CD14-positive monocyte (primary cell): ENCODE measurements around the gene CDC42BPB. TPM values are rescaled to one million over a fixed set of nuclear protein-coding genes. Genes with fewer than 3 reads are reported as not detected.

ENCODE experiments used
- DNase-seq, 3 donors: peaks; one replicate each; pipeline ENCODE4 v3.0.0-alpha.2; 2011 to 2022
- H2AFZ ChIP-seq: 2 replicates; pipeline ENCODE4 v1.6.0; 2012; ENCODE audit warnings: mild to moderate bottlenecking, low read depth, low read length, inconsistent platforms; ENCODE audit not compliant: insufficient read depth, poor library complexity, severe bottlenecking
- H3K27ac ChIP-seq, 2 donors: 1 replicate in 1 of 2; 2 replicates in 1 of 2; pipeline ENCODE4 v1.5.1; 2012 to 2013; ENCODE audit warnings: low read length in 2 of 2, control low read depth in 1 of 2, inconsistent platforms in 1 of 2, low read depth in 1 of 2, mild to moderate bottlenecking in 1 of 2
- H3K27me3 ChIP-seq, 2 donors: one replicate each; pipeline versions ENCODE4 v1.6.0 to v1.6.1; 2011 to 2013; ENCODE audit warnings: low read length in 2 of 2; ENCODE audit not compliant: control insufficient read depth in 2 of 2, insufficient read depth in 2 of 2
- H3K36me3 ChIP-seq, 2 donors: replicated peaks in 1 of 2; 1 replicate in 1 of 2; 2 replicates in 1 of 2; pipeline versions ENCODE4 v1.5.1 to v1.6.1; 2012 to 2013; ENCODE audit warnings: low read length in 2 of 2, control low read depth in 1 of 2, inconsistent platforms in 1 of 2, mild to moderate bottlenecking in 1 of 2; ENCODE audit not compliant: insufficient read depth in 2 of 2, control insufficient read depth in 1 of 2
- H3K4me1 ChIP-seq, 2 donors: 1 replicate in 1 of 2; 2 replicates in 1 of 2; pipeline versions ENCODE4 v1.5.1 to v1.6.1; 2012 to 2013; ENCODE audit warnings: low read length in 2 of 2, control low read depth in 1 of 2, inconsistent platforms in 1 of 2, mild to moderate bottlenecking in 1 of 2, moderate library complexity in 1 of 2; ENCODE audit not compliant: insufficient read depth in 2 of 2, control insufficient read depth in 1 of 2
- H3K4me2 ChIP-seq: replicated peaks from 2 replicates; pipeline ENCODE3; 2012; ENCODE audit warnings: low read length, moderate library complexity, mild to moderate bottlenecking; ENCODE audit not compliant: poor library complexity, severe bottlenecking; ENCODE audit errors: extremely low read depth
- H3K4me3 ChIP-seq, 3 experiments: fragments of 200-600 bp in 1 of 3; sonication (generic) in 1 of 3; replicated peaks in 1 of 3; 1 replicate in 2 of 3; 2 replicates in 1 of 3; pipeline ENCODE4 v1.5.1; 2011 to 2013; ENCODE audit warnings: low read length in 3 of 3, mild to moderate bottlenecking in 3 of 3, control low read depth in 2 of 3, low read depth in 2 of 3, inconsistent platforms in 1 of 3, moderate library complexity in 1 of 3
- H3K79me2 ChIP-seq: 2 replicates; pipeline ENCODE4 v1.6.0; 2012; ENCODE audit warnings: mild to moderate bottlenecking, control low read depth, inconsistent platforms, low read length, moderate library complexity; ENCODE audit not compliant: insufficient read depth
- H3K9ac ChIP-seq: 2 replicates; pipeline ENCODE4 v1.6.0; 2017; ENCODE audit warnings: low read length, mild to moderate bottlenecking; ENCODE audit not compliant: insufficient read depth, poor library complexity, severe bottlenecking
- H3K9me3 ChIP-seq, 2 donors: replicated peaks in 1 of 2; 1 replicate in 1 of 2; 2 replicates in 1 of 2; pipeline versions ENCODE4 v1.5.1 to v1.6.1; 2012 to 2013; ENCODE audit warnings: low read length in 2 of 2, control low read depth in 1 of 2; ENCODE audit not compliant: control insufficient read depth in 1 of 2, insufficient read depth in 1 of 2
- H4K20me1 ChIP-seq: 2 replicates; pipeline ENCODE4 v1.6.0; 2012; ENCODE audit warnings: mild to moderate bottlenecking, low read length, control low read depth, moderate library complexity; ENCODE audit not compliant: insufficient read depth
- H3K27ac Mint-ChIP-seq, 7 donors: one replicate each; pipeline ENCODE4 v1.8.0; 2020; ENCODE audit warnings: mild to moderate bottlenecking in 7 of 7, mixed read lengths in 7 of 7, moderate library complexity in 6 of 7, inconsistent platforms in 2 of 7
- H3K27me3 Mint-ChIP-seq, 3 donors: one replicate each; pipeline ENCODE4 v1.8.0; 2021 to 2022; ENCODE audit warnings: low read depth in 3 of 3, mild to moderate bottlenecking in 3 of 3, mixed read lengths in 3 of 3, moderate library complexity in 3 of 3, inconsistent platforms in 1 of 3
- H3K36me3 Mint-ChIP-seq, 2 donors: one replicate each; pipeline ENCODE4 v1.8.0; 2020; ENCODE audit warnings: mixed read lengths in 2 of 2, inconsistent platforms in 1 of 2, mild to moderate bottlenecking in 1 of 2
- H3K4me1 Mint-ChIP-seq: one replicate; pipeline ENCODE4 v1.8.0; 2020; ENCODE audit warnings: mild to moderate bottlenecking, mixed read lengths
- H3K4me3 Mint-ChIP-seq, 2 donors: one replicate each; pipeline ENCODE4 v1.8.0; 2020; ENCODE audit warnings: mild to moderate bottlenecking in 2 of 2, mixed read lengths in 2 of 2, moderate library complexity in 1 of 2
- H3K9me3 Mint-ChIP-seq, 7 donors: one replicate each; pipeline ENCODE4 v1.8.0; 2020 to 2022; ENCODE audit warnings: mixed read lengths in 7 of 7, mild to moderate bottlenecking in 6 of 7, moderate library complexity in 6 of 7, inconsistent platforms in 2 of 7
- WGBS: methylation state at CpG from one replicate; pipeline ENCODE4 v1.1.5; 2013; ENCODE audit warnings: missing lambda C conversion rate; ENCODE audit not compliant: insufficient coverage; 5-methylcytosine and 5-hydroxymethylcytosine counted together
- intact Hi-C, 2 donors: fragments of 100-400 bp; cut with micrococcal nuclease; formaldehyde crosslinking; loops; one replicate each; pipeline versions ENCODE4 v1.15.0 to v1.15.1; 2023
- polyA plus RNA-seq, 3 donors: library from polyadenylated mRNA; depleted of rRNA in 1 of 3; unstranded in 2 of 3; stranded (reverse) in 1 of 3; fragments of 300-500 nt in 2 of 3; fragments of >200 nt in 1 of 3; fragmentation: Illumina TruSeq in 2 of 3; gene quantifications; 1 replicate in 2 of 3; 2 replicates in 1 of 3; pipeline ENCODE4 v1.2.3, GENCODE V29; 2012 to 2021
- TF ChIP-seq, protein P1 (sequence below): fragments of 200-600 bp; IDR thresholded peaks from one replicate; pipeline ENCODE4 v1.8.0; 2022; ENCODE audit warnings: antibody characterized with exemption, mild to moderate bottlenecking

Gene CDC42BPB
- polyA plus RNA-seq, 3 donors, result 0.25 to 19.0 (median 0.60) TPM

DNA sequence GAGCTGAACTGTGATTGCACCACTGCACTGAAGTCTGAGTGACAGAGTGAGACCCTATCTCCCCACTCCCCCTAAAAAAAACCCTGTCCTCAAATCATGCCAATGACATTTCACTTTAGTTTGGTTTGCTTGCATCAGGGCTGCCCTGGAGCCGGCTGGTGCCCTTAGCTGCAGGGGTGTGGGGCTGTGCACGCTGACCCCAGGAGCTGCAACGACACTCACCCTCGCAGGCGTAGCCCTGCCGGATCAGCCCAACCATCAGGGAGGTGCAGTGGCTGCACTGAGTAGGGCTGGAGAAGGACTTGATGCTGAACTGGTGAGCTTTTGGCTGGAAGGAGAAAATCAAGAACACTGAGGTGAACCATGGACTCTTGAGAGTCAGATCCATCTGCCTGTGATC is 105.1 kb downstream of the CDC42BPB start:
- Histone ChIP-seq H3K79me2 (no peaks in the 10 kb centered on the region), H3K36me3 (peaks cover 11 to 60% of the 10 kb centered on the region in 2 donors), H3K27me3 (no peaks in the 10 kb centered on the region), H3K4me2 (no peak overlapping the region), H3K4me1 (peaks cover 11 to 12% of the 10 kb centered on the region in 2 donors), H3K27ac (no peak overlapping the region), H4K20me1 (no peaks in the 10 kb centered on the region), H3K9ac (no peak overlapping the region), H2AFZ (no peak overlapping the region), H3K9me3 (no peaks in the 10 kb centered on the region), H3K4me3 (no peak overlapping the region)
- Mint-ChIP-seq H3K27ac (no peak overlapping the region), H3K9me3 (peaks cover 0 to 2% (median 0%) of the 10 kb centered on the region in 7 donors), H3K27me3 (no peaks in the 10 kb centered on the region), H3K4me3 (peak overlapping the region in 1 of 2 donors; percentile 6), H3K4me1 (peaks cover 13% of the 10 kb centered on the region), H3K36me3 (peaks cover 55 to 79% of the 10 kb centered on the region in 2 donors)
- 98% methylated on average over 5 of the region's 6 CpGs for WGBS
- intact Hi-C loops, result no loop called here
- DNase-seq, result no peak
- TF ChIP-seq, protein P1, sequence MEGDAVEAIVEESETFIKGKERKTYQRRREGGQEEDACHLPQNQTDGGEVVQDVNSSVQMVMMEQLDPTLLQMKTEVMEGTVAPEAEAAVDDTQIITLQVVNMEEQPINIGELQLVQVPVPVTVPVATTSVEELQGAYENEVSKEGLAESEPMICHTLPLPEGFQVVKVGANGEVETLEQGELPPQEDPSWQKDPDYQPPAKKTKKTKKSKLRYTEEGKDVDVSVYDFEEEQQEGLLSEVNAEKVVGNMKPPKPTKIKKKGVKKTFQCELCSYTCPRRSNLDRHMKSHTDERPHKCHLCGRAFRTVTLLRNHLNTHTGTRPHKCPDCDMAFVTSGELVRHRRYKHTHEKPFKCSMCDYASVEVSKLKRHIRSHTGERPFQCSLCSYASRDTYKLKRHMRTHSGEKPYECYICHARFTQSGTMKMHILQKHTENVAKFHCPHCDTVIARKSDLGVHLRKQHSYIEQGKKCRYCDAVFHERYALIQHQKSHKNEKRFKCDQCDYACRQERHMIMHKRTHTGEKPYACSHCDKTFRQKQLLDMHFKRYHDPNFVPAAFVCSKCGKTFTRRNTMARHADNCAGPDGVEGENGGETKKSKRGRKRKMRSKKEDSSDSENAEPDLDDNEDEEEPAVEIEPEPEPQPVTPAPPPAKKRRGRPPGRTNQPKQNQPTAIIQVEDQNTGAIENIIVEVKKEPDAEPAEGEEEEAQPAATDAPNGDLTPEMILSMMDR, result no peak

DNA sequence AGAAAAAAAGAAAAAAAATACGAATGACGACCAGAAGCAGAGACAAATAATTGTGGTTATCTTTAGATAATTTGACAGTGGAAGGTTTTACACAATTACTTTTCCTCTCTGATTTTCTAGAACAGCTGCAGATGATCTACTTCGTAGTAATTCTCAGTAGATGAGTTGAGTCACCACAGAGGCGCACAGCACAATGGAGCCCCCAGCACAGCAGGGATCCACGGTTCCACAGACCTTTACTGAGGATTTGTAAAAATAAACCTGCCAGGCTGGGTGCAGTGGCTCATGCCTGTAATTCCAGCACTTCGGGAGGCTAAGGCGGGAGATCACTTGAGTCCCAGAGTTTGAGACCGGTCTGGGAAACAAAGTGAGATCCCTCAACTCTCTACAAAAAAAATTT is 105.5 kb downstream of the CDC42BPB start:
- Histone ChIP-seq H3K27ac (no peak overlapping the region), H4K20me1 (no peaks in the 10 kb centered on the region), H2AFZ (no peak overlapping the region), H3K4me3 (no peak overlapping the region), H3K9me3 (no peaks in the 10 kb centered on the region), H3K79me2 (no peaks in the 10 kb centered on the region), H3K9ac (no peak overlapping the region), H3K36me3 (peaks cover 10 to 61% of the 10 kb centered on the region in 2 donors), H3K4me1 (peaks cover 11 to 12% of the 10 kb centered on the region in 2 donors), H3K27me3 (no peaks in the 10 kb centered on the region), H3K4me2 (no peak overlapping the region)
- peaks cover 0 to 2% (median 0%) of the 10 kb centered on the region in 7 donors for H3K9me3 Mint-ChIP-seq
- H3K27ac Mint-ChIP-seq, result no peak overlapping the region
- no peaks in the 10 kb centered on the region for H3K27me3 Mint-ChIP-seq
- H3K36me3 Mint-ChIP-seq, result peaks cover 57 to 78% of the 10 kb centered on the region in 2 donors
- intact Hi-C loops, result no loop called here
- TF ChIP-seq, protein P1, result no peak
- WGBS, result 95% methylated on average over 4 of the region's 8 CpGs
- H3K4me1 Mint-ChIP-seq, result peaks cover 13% of the 10 kb centered on the region
- no peak for DNase-seq
- no peak overlapping the region for H3K4me3 Mint-ChIP-seq
